PC-9 (cell line): ENCODE data around the gene MAX. TPM values are rescaled to one million over a fixed set of nuclear protein-coding genes. Genes with fewer than 3 reads are reported as not detected.

ENCODE experiments used
- BruUV-seq: library from RNA; stranded (reverse); fragments of 400-500 nt; replicated peaks from 2 replicates; lab custom pipeline; 2021; lab: Mats Ljungman, UMichigan
- CTCF ChIA-PET: fragments of 300-600 bp; sonication (Branson Sonifier 250); formaldehyde crosslinking; loops from one replicate; lab custom pipeline; 2022; ENCODE audit warnings: antibody characterized with exemption; lab: Charles Lee
- POLR2A ChIA-PET: fragments of 300-600 bp; sonication (Branson Sonifier 250); formaldehyde crosslinking; loops from one replicate; lab custom pipeline; 2022; ENCODE audit warnings: antibody characterized with exemption; ENCODE audit not compliant: unreplicated experiment; lab: Charles Lee
- DNase-seq, 2 experiments: peaks; one replicate each; pipeline versions ENCODE4 v3.0.0 to v3.0.0-alpha.2; 2015 to 2022; ENCODE audit warnings: mixed read lengths in 1 of 2
- H2AFZ ChIP-seq: fragments of 200-600 bp; sonication (generic); 2 replicates; pipeline ENCODE4 v1.8.1; 2017; ENCODE audit warnings: antibody characterized with exemption
- H3F3A ChIP-seq: fragments of 200-600 bp; sonication (generic); 2 replicates; pipeline ENCODE4 v1.8.1; 2017; ENCODE audit warnings: antibody characterized with exemption, mild to moderate bottlenecking, low read depth; ENCODE audit not compliant: insufficient read depth
- H3K27ac ChIP-seq: fragments of 200-600 bp; sonication (generic); 2 replicates; pipeline ENCODE4 v1.6.1; 2016; ENCODE audit warnings: mixed run types
- H3K27me3 ChIP-seq: fragments of 200-600 bp; sonication (generic); 2 replicates; pipeline ENCODE4 v1.6.1; 2016; ENCODE audit warnings: low read depth, mixed run types; ENCODE audit not compliant: insufficient read depth
- H3K36me3 ChIP-seq: fragments of 200-600 bp; sonication (generic); 2 replicates; pipeline ENCODE4 v1.6.1; 2016; ENCODE audit warnings: low read depth, mixed run types
- H3K4me1 ChIP-seq: fragments of 200-600 bp; sonication (generic); replicated peaks from 2 replicates; pipeline ENCODE4 v1.6.1; 2016; ENCODE audit warnings: mixed run types; ENCODE audit not compliant: insufficient read depth
- H3K4me2 ChIP-seq: fragments of 200-600 bp; sonication (generic); 2 replicates; pipeline ENCODE4 v1.6.1; 2017; ENCODE audit warnings: mixed run types
- H3K4me3 ChIP-seq: fragments of 200-600 bp; sonication (generic); 2 replicates; pipeline ENCODE4 v1.6.1; 2016; ENCODE audit warnings: mixed run types
- H3K79me2 ChIP-seq: fragments of 200-600 bp; sonication (generic); 2 replicates; pipeline ENCODE4 v1.6.1; 2017; ENCODE audit warnings: low read depth, mixed run types
- H3K9me2 ChIP-seq: fragments of 200-600 bp; sonication (generic); 2 replicates; pipeline ENCODE4 v1.8.1; 2017; ENCODE audit warnings: mild to moderate bottlenecking; ENCODE audit not compliant: insufficient read depth
- H3K9me3 ChIP-seq: fragments of 200-600 bp; sonication (generic); 2 replicates; pipeline ENCODE4 v1.8.1; 2016; ENCODE audit warnings: low read depth; ENCODE audit not compliant: insufficient read depth
- H4K20me1 ChIP-seq: fragments of 200-600 bp; sonication (generic); 2 replicates; pipeline ENCODE4 v1.8.1; 2017; ENCODE audit not compliant: insufficient read depth
- EZH2 ChIP-seq: fragments of 200-600 bp; sonication (generic); IDR thresholded peaks from 2 replicates; pipeline ENCODE4 v1.8.0; 2017; ENCODE audit warnings: antibody characterized with exemption, low read depth
- intact Hi-C: fragments of 100-400 bp; cut with micrococcal nuclease; formaldehyde crosslinking; loops from one replicate; pipeline ENCODE4 v1.10.0; 2022; ENCODE audit not compliant: unreplicated experiment
- total RNA-seq: library from RNA; stranded (reverse); gene quantifications from 2 replicates; pipeline ENCODE4 v1.2.3, GENCODE V29; 2021
- TF ChIP-seq, protein P1 (sequence below): fragments of 200-600 bp; sonication (generic); conservative IDR thresholded peaks from 2 replicates; pipeline ENCODE4 v1.6.1; 2017; ENCODE audit warnings: mixed run types, antibody characterized with exemption, mild to moderate bottlenecking, moderate library complexity

MAX gene
- total RNA-seq, 1 experiment from 2014 or later, result 76.1 TPM

GRCh38 chr14:65038966-65039365 lies 63.4 kb downstream of the MAX start:
- intact Hi-C loops, result no loop called here
- Histone ChIP-seq H3K27me3 (no peaks in the 10 kb centered on the region), H3K79me2 (no peaks in the 10 kb centered on the region), H2AFZ (no peak overlapping the region), H3F3A (peaks cover 5% of the 10 kb centered on the region; the same call in 1 of the 2 replicates), H3K9me2 (no peaks in the 10 kb centered on the region), H4K20me1 (no peaks in the 10 kb centered on the region; the same call in 1 of the 2 replicates), H3K27ac (no peak overlapping the region), H3K4me2 (no peak overlapping the region), H3K9me3 (no peaks in the 10 kb centered on the region), H3K36me3 (0 out of 2 replicates have a peak, but pooled peaks cover 5% of the 10 kb centered on the region), H3K4me1 (no peaks in the 10 kb centered on the region), H3K4me3 (no peak overlapping the region)
- no peak for DNase-seq
- POLR2A ChIA-PET, result no interaction called here
- BruUV-seq, result no TSS peak
- TF ChIP-seq EZH2, result no peak
- TF ChIP-seq, protein P1, sequence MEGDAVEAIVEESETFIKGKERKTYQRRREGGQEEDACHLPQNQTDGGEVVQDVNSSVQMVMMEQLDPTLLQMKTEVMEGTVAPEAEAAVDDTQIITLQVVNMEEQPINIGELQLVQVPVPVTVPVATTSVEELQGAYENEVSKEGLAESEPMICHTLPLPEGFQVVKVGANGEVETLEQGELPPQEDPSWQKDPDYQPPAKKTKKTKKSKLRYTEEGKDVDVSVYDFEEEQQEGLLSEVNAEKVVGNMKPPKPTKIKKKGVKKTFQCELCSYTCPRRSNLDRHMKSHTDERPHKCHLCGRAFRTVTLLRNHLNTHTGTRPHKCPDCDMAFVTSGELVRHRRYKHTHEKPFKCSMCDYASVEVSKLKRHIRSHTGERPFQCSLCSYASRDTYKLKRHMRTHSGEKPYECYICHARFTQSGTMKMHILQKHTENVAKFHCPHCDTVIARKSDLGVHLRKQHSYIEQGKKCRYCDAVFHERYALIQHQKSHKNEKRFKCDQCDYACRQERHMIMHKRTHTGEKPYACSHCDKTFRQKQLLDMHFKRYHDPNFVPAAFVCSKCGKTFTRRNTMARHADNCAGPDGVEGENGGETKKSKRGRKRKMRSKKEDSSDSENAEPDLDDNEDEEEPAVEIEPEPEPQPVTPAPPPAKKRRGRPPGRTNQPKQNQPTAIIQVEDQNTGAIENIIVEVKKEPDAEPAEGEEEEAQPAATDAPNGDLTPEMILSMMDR, result no peak
- CTCF ChIA-PET, result no interaction called here

GRCh38 chr14:65035049-65035448 lies 67.3 kb downstream of the MAX start:
- Histone ChIP-seq H3K9me3 (no peaks in the 10 kb centered on the region), H3K9me2 (no peaks in the 10 kb centered on the region), H4K20me1 (no peaks in the 10 kb centered on the region; the same call in 1 of the 2 replicates), H3K4me1 (no peaks in the 10 kb centered on the region), H3K36me3 (peaks cover 13% of the 10 kb centered on the region; the same call in 1 of the 2 replicates), H3K27ac (no peak overlapping the region), H3F3A (peaks cover 5% of the 10 kb centered on the region; the same call in 1 of the 2 replicates), H3K79me2 (no peaks in the 10 kb centered on the region), H3K4me3 (no peak overlapping the region), H2AFZ (no peak overlapping the region), H3K27me3 (no peaks in the 10 kb centered on the region), H3K4me2 (no peak overlapping the region)
- intact Hi-C loops, result no loop called here
- BruUV-seq, result no TSS peak
- ChIA-PET CTCF (interaction anchor here (0.6 kb wide), 1 partner anchor 51 kb away, joined by 4 read pairs; no protein-coding TSS in a partner anchor), POLR2A (interaction anchor here (0.6 kb wide), 1 partner anchor 146 kb away, joined by 4 read pairs; no protein-coding TSS in a partner anchor)
- DNase-seq, result no peak
- TF ChIP-seq, protein P1, result no peak
- no peak for TF ChIP-seq EZH2

DNA sequence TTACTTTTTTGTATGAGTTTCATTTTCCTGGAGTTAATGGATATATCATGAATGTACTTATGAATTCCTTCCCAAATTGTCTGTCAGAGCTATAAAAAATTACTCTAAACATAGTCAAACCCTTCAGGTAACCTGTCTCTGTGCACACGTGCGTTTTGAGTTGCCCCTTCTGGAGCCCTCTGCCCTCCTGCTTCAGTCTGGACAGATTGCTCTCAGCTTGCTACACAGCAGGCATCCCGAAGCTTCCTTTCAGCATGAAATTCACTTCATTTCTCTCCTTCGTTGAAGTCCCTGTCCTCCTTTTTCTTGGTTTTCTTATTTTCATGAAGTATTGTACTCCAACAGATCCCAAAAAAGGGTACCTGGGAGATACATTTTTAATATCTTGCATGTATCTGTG lies 68.3 kb downstream of the MAX start:
- Histone ChIP-seq H3K4me1 (no peaks in the 10 kb centered on the region), H2AFZ (no peak overlapping the region), H3K9me3 (no peaks in the 10 kb centered on the region), H3K27me3 (no peaks in the 10 kb centered on the region), H3K27ac (no peak overlapping the region), H3K4me2 (no peak overlapping the region), H3K79me2 (no peaks in the 10 kb centered on the region), H3K4me3 (no peak overlapping the region), H3K9me2 (no peaks in the 10 kb centered on the region), H3K36me3 (peaks cover 16% of the 10 kb centered on the region), H4K20me1 (no peaks in the 10 kb centered on the region), H3F3A (peaks cover 5% of the 10 kb centered on the region; the same call in 1 of the 2 replicates)
- TF ChIP-seq EZH2, result no peak
- TF ChIP-seq, protein P1, result no peak
- CTCF ChIA-PET, result no interaction called here
- BruUV-seq, result no TSS peak
- POLR2A ChIA-PET, result interaction anchor here (0.7 kb wide), 1 partner anchor 68 kb away, joined by 3 read pairs; no protein-coding TSS in a partner anchor
- intact Hi-C loops, result no loop called here
- no peak for DNase-seq
